HepG2 (cell line): ENCODE results near the gene KLK14. TPM values are rescaled to one million over a fixed set of nuclear protein-coding genes. Genes with fewer than 3 reads are reported as not detected.

ENCODE experiments used
- ATAC-seq: fragments of 200-7000 bp; cut with Tn5 transposase; 3 replicates; pipeline ENCODE4 v1.9.1; 2020; ENCODE audit warnings: mild to moderate bottlenecking, moderate library complexity
- BruUV-seq: library from RNA; stranded (reverse); fragments of 400-500 nt; replicated peaks from 2 replicates; lab custom pipeline; 2021; lab: Mats Ljungman, UMichigan
- CTCF ChIA-PET: fragments of 300-600 bp; formaldehyde crosslinking; extraction: SDS; loops from one replicate; lab custom pipeline; 2021; ENCODE audit warnings: low total read pairs, inconsistent platforms, low intra/inter-chr PET ratio; lab: Yijun Ruan, JAX
- POLR2A ChIA-PET: fragments of 350-600 bp; sonication (Branson Sonifier 250); formaldehyde crosslinking; loops from one replicate; lab custom pipeline; 2020; ENCODE audit warnings: antibody characterized with exemption, inconsistent platforms; lab: Yijun Ruan, JAX
- DNase-seq: peaks from one replicate; pipeline ENCODE4 v3.0.0-alpha.2; 2015; ENCODE audit warnings: low spot score
- FAIRE-seq: peaks from 3 replicates; lab custom pipeline; 2011; peaks lifted over from hg19 to GRCh38; lab: Jason Lieb, UNC
- H2AFZ ChIP-seq: one replicate; pipeline ENCODE4 v1.6.1; 2011; ENCODE audit warnings: low read length, inconsistent platforms
- H3K27ac ChIP-seq: fragments of 300-600 bp; 3 replicates; pipeline ENCODE4 v1.8.0; 2011; ENCODE audit warnings: mixed run types, mild to moderate bottlenecking, mixed read lengths, low read length, inconsistent platforms; ENCODE audit not compliant: insufficient read depth; ENCODE audit errors: extremely low read length
- H3K27me3 ChIP-seq, 2 experiments: fragments of 200-600 bp in 1 of 2; 2 replicates in 1 of 2; 3 replicates in 1 of 2; pipeline versions ENCODE4 v1.6.0 to v1.8.0; 2011; ENCODE audit warnings: low read length in 2 of 2, mild to moderate bottlenecking in 2 of 2, moderate library complexity in 2 of 2, inconsistent platforms in 1 of 2; ENCODE audit not compliant: insufficient read depth in 2 of 2, control insufficient read depth in 1 of 2
- H3K36me3 ChIP-seq, 2 experiments: fragments of 200-600 bp in 1 of 2; replicated peaks in 1 of 2; 2 replicates in 1 of 2; 3 replicates in 1 of 2; pipeline versions ENCODE4 v1.5.1 to v1.8.0; 2011; ENCODE audit warnings: low read length in 2 of 2, inconsistent platforms in 1 of 2; ENCODE audit not compliant: insufficient read depth in 2 of 2, control insufficient read depth in 1 of 2
- H3K4me1 ChIP-seq: 2 replicates; pipeline ENCODE4 v1.5.1; 2012; ENCODE audit warnings: low read length, inconsistent platforms; ENCODE audit not compliant: insufficient read depth
- H3K4me2 ChIP-seq: 2 replicates; pipeline ENCODE4 v1.6.0; 2011; ENCODE audit warnings: low read depth, low read length, inconsistent platforms
- H3K4me3 ChIP-seq, 3 experiments: fragments of 200-600 bp in 1 of 3; sonication (generic), shearing (Covaris generic) in 1 of 3; replicated peaks in 1 of 3; 2 replicates each; pipeline ENCODE4 v1.5.1; 2011 to 2016; ENCODE audit warnings: low read length in 3 of 3, inconsistent platforms in 2 of 3, low read depth in 2 of 3, mild to moderate bottlenecking in 2 of 3, control low read depth in 1 of 3, mixed read lengths in 1 of 3; ENCODE audit not compliant: insufficient read depth in 1 of 3
- H3K79me2 ChIP-seq: one replicate; pipeline ENCODE4 v1.6.1; 2011; ENCODE audit warnings: low read length, inconsistent platforms; ENCODE audit not compliant: insufficient read depth
- H3K9ac ChIP-seq: 2 replicates; pipeline ENCODE4 v1.6.0; 2011; ENCODE audit warnings: mild to moderate bottlenecking, low read depth, low read length, inconsistent platforms; ENCODE audit not compliant: insufficient read depth
- H3K9me3 ChIP-seq: 2 replicates; pipeline ENCODE4 v1.5.1; 2012; ENCODE audit warnings: mild to moderate bottlenecking, low read length
- H4K20me1 ChIP-seq: 2 replicates; pipeline ENCODE4 v1.6.0; 2011; ENCODE audit warnings: inconsistent platforms, mild to moderate bottlenecking, low read length, moderate library complexity; ENCODE audit not compliant: insufficient read depth
- ESRRA ChIP-seq: sonication (generic); formaldehyde crosslinking; IDR thresholded peaks from 2 replicates; pipeline ENCODE4 v1.5.1; 2020; ENCODE audit warnings: mild to moderate bottlenecking, low read depth, missing genetic modification reagents
- RCOR2 ChIP-seq: IDR thresholded peaks from 2 replicates; pipeline ENCODE4 v1.6.1; 2016; ENCODE audit warnings: missing biosample characterization, missing genetic modification reagents
- SALL1 ChIP-seq: sonication (generic); formaldehyde crosslinking; IDR thresholded peaks from 2 replicates; pipeline ENCODE4 v1.8.0; 2022; ENCODE audit warnings: mild to moderate bottlenecking, missing genetic modification reagents
- SKI ChIP-seq: fragments of 450-650 bp; IDR thresholded peaks from one replicate; pipeline ENCODE4 v1.6.1; 2018; ENCODE audit warnings: mild to moderate bottlenecking; ENCODE audit not compliant: partially characterized antibody
- ZFX ChIP-seq: sonication (generic); formaldehyde crosslinking; IDR thresholded peaks from 2 replicates; pipeline ENCODE4 v1.4.0; 2020; ENCODE audit warnings: mild to moderate bottlenecking, low read depth, missing genetic modification reagents, moderate library complexity
- ZNF430 ChIP-seq: sonication (generic); formaldehyde crosslinking; IDR thresholded peaks from 2 replicates; pipeline ENCODE4 v1.9.0; 2021; ENCODE audit warnings: mild to moderate bottlenecking, missing genetic modification reagents
- ZNF451 ChIP-seq: sonication (generic); formaldehyde crosslinking; IDR thresholded peaks from 2 replicates; pipeline ENCODE4 v1.5.0; 2020; ENCODE audit warnings: mild to moderate bottlenecking, missing genetic modification reagents
- ZNF614 ChIP-seq: IDR thresholded peaks from 2 replicates; pipeline ENCODE4 v1.6.1; 2018; ENCODE audit warnings: missing biosample characterization, missing genetic modification reagents, inconsistent platforms, borderline replicate concordance
- ZNF619 ChIP-seq: sonication (generic); formaldehyde crosslinking; IDR thresholded peaks from 2 replicates; pipeline ENCODE4 v1.4.0; 2020; ENCODE audit warnings: mild to moderate bottlenecking, missing genetic modification reagents
- WGBS: methylation state at CpG from one replicate; pipeline ENCODE4 v1.1.6; 2017; ENCODE audit warnings: low lambda C conversion rate; 5-methylcytosine and 5-hydroxymethylcytosine counted together
- in situ Hi-C: cut with HindIII; loops from 2 replicates; pipeline ENCODE4 v1.10.0; 2017; ENCODE audit warnings: low pct_unique_long_range_greater_than_20kb; ENCODE audit not compliant: extremely low pct_ligation_motif_present
- intact Hi-C: fragments of 100-400 bp; cut with micrococcal nuclease; formaldehyde crosslinking; loops from one replicate; pipeline ENCODE4 v1.10.0; 2022; ENCODE audit not compliant: unreplicated experiment
- polyA plus RNA-seq, 8 experiments: library from polyadenylated mRNA; depleted of rRNA in 3 of 8; stranded (reverse) in 7 of 8; unstranded in 1 of 8; fragments of >200 nt; fragmentation: Illumina TruSeq in 4 of 8; extraction: Trizol in 4 of 8; gene quantifications; 2 replicates each; pipeline versions ENCODE4 v1.2.1 to v1.2.3, GENCODE V29; 2011 to 2016; ENCODE audit warnings: low read depth in 4 of 8, missing spikeins in 1 of 8, mixed read lengths in 1 of 8; ENCODE audit not compliant: insufficient read depth in 1 of 8
- total RNA-seq, 5 experiments: library from RNA; depleted of rRNA; stranded (reverse); fragments of >200 nt; fragmentation: Illumina TruSeq; extraction: Trizol; gene quantifications; 2 replicates each; pipeline ENCODE4 v1.2.3, GENCODE V29; 2016; ENCODE audit warnings: low read depth in 1 of 5
- TF ChIP-seq, protein P1 (sequence below): sonication (generic); formaldehyde crosslinking; IDR thresholded peaks from 2 replicates; pipeline ENCODE4 v1.5.0; 2020; ENCODE audit warnings: missing genetic modification reagents, mild to moderate bottlenecking, borderline replicate concordance
- TF ChIP-seq, protein P2 (sequence below): sonication (generic); formaldehyde crosslinking; IDR thresholded peaks from 2 replicates; pipeline ENCODE4 v1.4.0; 2020; ENCODE audit warnings: missing genetic modification reagents
- TF ChIP-seq, protein P3 (sequence below): sonication (generic); formaldehyde crosslinking; IDR thresholded peaks from 2 replicates; pipeline ENCODE4 v1.4.0; 2020; ENCODE audit warnings: missing genetic modification reagents, mild to moderate bottlenecking, borderline replicate concordance

KLK14 gene
- total and polyA plus RNA-seq, 2 of the 13 experiments (the other 11 are each of a cell fraction or from before 2014, with no cell fraction given): not detected

DNA sequence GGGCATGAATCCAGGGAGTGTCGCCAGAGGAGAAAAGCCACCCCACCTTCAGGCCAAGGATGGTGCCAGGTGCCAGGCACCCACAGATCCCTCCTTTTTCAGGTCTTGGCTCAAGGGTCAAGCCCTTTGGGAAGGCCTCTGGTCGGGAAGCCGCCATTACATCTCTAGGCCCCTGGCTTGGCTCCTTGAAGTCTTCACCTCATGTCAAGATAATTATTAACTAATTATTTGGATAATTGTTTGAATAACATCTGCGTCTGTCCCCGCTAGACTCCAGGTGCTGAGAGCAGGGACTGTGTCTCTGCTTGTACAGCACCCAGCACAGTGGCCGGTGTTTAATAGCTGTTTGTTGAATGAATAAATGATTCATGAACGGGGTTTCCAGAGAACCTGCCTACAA, 19.0 kb downstream of the KLK14 start (continued):
- TF ChIP-seq, protein P1, sequence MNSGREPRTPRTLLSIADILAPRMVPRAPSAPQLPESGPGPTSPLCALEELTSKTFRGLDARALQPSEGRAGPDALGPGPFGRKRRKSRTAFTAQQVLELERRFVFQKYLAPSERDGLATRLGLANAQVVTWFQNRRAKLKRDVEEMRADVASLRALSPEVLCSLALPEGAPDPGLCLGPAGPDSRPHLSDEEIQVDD: no peak
- TF ChIP-seq ZNF614 (CRISPR knock-in tag) (no peak), ZNF619 (no peak), RCOR2 (no peak), SALL1 (CRISPR knock-in tag) (no peak), ZNF451 (CRISPR knock-in tag) (no peak), SKI (no peak), ESRRA (CRISPR knock-in tag) (no peak)
- TF ChIP-seq, protein P2, sequence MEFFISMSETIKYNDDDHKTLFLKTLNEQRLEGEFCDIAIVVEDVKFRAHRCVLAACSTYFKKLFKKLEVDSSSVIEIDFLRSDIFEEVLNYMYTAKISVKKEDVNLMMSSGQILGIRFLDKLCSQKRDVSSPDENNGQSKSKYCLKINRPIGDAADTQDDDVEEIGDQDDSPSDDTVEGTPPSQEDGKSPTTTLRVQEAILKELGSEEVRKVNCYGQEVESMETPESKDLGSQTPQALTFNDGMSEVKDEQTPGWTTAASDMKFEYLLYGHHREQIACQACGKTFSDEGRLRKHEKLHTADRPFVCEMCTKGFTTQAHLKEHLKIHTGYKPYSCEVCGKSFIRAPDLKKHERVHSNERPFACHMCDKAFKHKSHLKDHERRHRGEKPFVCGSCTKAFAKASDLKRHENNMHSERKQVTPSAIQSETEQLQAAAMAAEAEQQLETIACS: no peak

DNA sequence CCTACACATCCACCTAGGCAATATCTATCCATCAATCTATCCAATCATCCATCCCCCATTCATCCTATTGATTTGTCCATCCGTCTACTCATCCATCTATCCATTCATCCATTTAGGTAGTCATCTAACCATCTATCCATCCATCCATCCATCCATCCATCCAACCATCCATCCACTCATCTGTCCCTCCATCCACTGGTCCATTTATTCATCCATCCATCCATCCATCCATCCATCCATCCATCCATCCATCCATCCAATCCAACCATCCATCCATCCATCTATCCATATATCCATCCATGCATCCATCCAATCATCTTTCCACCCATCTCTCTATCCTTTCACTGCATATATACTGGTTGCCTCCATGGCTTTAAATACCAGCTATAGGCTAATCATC, 21.7 kb downstream of the KLK14 start:
- TF ChIP-seq ZNF430 (CRISPR knock-in tag) (no peak), ZFX (no peak)
- TF ChIP-seq, protein P3, sequence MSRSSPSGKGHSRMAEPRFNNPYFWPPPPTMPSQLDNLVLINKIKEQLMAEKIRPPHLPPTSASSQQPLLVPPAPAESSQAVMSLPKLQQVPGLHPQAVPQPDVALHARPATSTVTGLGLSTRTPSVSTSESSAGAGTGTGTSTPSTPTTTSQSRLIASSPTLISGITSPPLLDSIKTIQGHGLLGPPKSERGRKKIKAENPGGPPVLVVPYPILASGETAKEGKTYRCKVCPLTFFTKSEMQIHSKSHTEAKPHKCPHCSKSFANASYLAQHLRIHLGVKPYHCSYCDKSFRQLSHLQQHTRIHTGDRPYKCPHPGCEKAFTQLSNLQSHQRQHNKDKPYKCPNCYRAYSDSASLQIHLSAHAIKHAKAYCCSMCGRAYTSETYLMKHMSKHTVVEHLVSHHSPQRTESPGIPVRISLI: no peak
- intact Hi-C loops: no loop called here

More for the DNA sequence above, 21.7 kb downstream of the KLK14 start:
- H2AFZ ChIP-seq: no peak overlapping the region
- peaks cover 0 to 3% of the 10 kb centered on the region in 2 experiments; a peak in 1 of 5 replicates for H3K27me3 ChIP-seq
- H3K27ac ChIP-seq: no peak overlapping the region
- no peaks in the 10 kb centered on the region for H3K9me3 ChIP-seq
- H3K36me3 ChIP-seq: no peaks in the 10 kb centered on the region
- CTCF ChIA-PET: no interaction called here
- DNase-seq (no peak), FAIRE-seq (no peak), ATAC-seq (no peak)
- H3K4me3 ChIP-seq: no peak overlapping the region
- BruUV-seq: no TSS peak
- H3K79me2 ChIP-seq: no peaks in the 10 kb centered on the region
- H4K20me1 ChIP-seq: no peaks in the 10 kb centered on the region
- H3K4me2 ChIP-seq: no peak overlapping the region
- no peak overlapping the region for H3K9ac ChIP-seq
- WGBS: 0% methylated on average over 1 of the region's 1 CpG
- no peaks in the 10 kb centered on the region for H3K4me1 ChIP-seq
- in situ Hi-C loops: no loop called here
- POLR2A ChIA-PET: no interaction called here
